ENCODE measurements around the gene AMBRA1. TPM values are rescaled to one million over a fixed set of nuclear protein-coding genes. Genes with fewer than 3 reads are reported as not detected.

Gene AMBRA1
- total and polyA plus RNA-seq, 2 of the 8 experiments (the other 6 are each of a cell fraction or from before 2014, with no cell fraction given), result 14.2 to 37.4 TPM

DNA sequence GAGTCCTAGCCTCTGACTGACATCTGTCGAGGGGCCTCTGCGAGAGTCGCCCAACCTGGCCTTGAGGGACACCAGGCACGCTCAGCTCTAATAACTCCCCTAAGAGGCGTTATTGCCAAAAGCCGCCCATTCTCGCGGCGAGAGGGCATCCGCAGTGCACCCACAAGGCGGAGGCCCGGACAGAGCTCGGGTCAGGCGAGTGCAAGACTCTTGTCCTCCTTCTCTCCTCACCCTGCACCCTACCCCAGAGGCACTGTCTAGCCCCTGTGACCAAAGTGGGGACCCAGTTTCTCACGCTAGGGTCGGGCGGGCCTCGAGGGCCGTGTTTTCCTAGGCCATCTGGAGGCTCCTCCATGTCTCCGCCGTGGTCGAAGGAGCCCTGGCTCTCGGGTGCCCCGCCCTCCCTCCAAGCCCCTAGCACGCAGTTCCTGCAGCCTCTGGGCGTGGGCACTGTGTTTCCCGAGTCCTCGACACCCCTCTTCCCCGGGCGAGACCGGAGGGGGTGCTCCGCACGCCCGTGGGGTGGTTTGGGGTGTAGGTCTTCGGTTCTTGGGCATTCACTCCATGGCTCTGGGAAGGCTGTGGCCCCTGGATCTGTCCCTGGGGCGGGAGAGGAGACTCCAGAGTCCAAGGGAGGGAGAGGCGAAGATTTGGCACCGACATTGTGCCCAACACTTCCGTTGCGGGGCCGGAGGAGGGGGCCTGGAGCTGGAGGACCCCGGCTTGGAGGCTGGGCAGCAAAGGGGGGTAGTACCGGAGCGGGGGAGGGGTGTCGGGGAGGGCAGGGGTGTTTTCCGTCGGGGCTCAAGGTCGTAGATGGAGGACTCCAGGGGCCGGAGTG, 203.3 kb downstream of the AMBRA1 start:
- Histone ChIP-seq H3K9ac (replicated peaks in 1 of 4; ENCODE audit: extremely low read depth in 1 of 4, low read depth in 3 of 4, low read length in 3 of 4) (no peak overlapping the region), H3K23me2 (ENCODE audit: low read depth, low read length) (peaks cover 30% of the 10 kb centered on the region), H2BK15ac (ENCODE audit: low read length) (peak overlapping the region; percentile 46; the same call in 1 of the 2 replicates), H3K18ac (ENCODE audit: extremely low read depth, low read length) (no peak overlapping the region; the same call in 1 of the 2 replicates), H3K27me3 (replicated peaks in 1 of 4; ENCODE audit: control insufficient read depth in 3 of 4, extremely low read depth in 1 of 4, insufficient read depth in 3 of 4, low read length in 3 of 4) (peaks cover 19 to 49% (median 40%) of the 10 kb centered on the region in 4 experiments), H3K14ac (ENCODE audit: insufficient read length) (no peak overlapping the region), H3K79me2 (ENCODE audit: control insufficient read depth in 1 of 2, insufficient read depth in 2 of 2, low read length in 2 of 2) (no peaks in the 10 kb centered on the region), H3K23ac (ENCODE audit: insufficient read length) (no peak overlapping the region), H4K5ac (ENCODE audit: insufficient read length, low read depth, low read length) (no peak overlapping the region), H3K36me3 (ENCODE audit: control insufficient read depth in 2 of 4, insufficient read depth in 4 of 4, low read length in 3 of 4) (no peaks in the 10 kb centered on the region), H2BK120ac (replicated peaks; ENCODE audit: low read depth, low read length) (no peak overlapping the region), H2AFZ (ENCODE audit: low read length) (no peak overlapping the region), H3K9me3 (ENCODE audit: insufficient read depth in 2 of 2, low read depth in 1 of 2, low read length in 1 of 2) (no peaks in the 10 kb centered on the region; a peak in 1 of 4 replicates), H2BK5ac (ENCODE audit: low read depth, low read length) (no peak overlapping the region), H3K4me1 (replicated peaks in 1 of 4; ENCODE audit: control insufficient read depth in 3 of 4, insufficient read depth in 4 of 4, low read length in 3 of 4) (peaks cover 3 to 18% (median 16%) of the 10 kb centered on the region in 4 experiments), H2BK20ac (ENCODE audit: low read length) (no peak overlapping the region), H3K27ac (ENCODE audit: low read depth, low read length) (no peak overlapping the region), H3K4me3 (ENCODE audit: extremely low read depth in 1 of 4, insufficient read depth in 2 of 4, low read depth in 3 of 4, low read length in 4 of 4) (peak overlapping the region; percentile 17 to 62 (median 50)), H4K8ac (ENCODE audit: extremely low read depth, insufficient read depth, low read length) (no peak overlapping the region), H3K56ac (replicated peaks; ENCODE audit: insufficient read length, low read depth, low read length) (no peak overlapping the region), H4K20me1 (replicated peaks in 1 of 2; ENCODE audit: control insufficient read depth in 1 of 2, insufficient read depth in 2 of 2, low read length in 2 of 2) (peaks cover 1 to 15% of the 10 kb centered on the region in 2 experiments), H3K4me2 (ENCODE audit: insufficient read depth in 1 of 2, low read depth in 2 of 2, low read length in 2 of 2) (peak overlapping the region; percentile 69 to 95), H3K4ac (replicated peaks; ENCODE audit: insufficient read length, low read depth, low read length) (no peak overlapping the region), H2BK12ac (ENCODE audit: low read depth, low read length) (no peak overlapping the region), H2AK5ac (ENCODE audit: low read depth, low read length) (no peak overlapping the region), H4K91ac (replicated peaks; ENCODE audit: insufficient read length, low read length) (no peak overlapping the region), H3K79me1 (ENCODE audit: low read depth, low read length) (no peaks in the 10 kb centered on the region)
- TF ChIP-seq EZH2 (IDR thresholded peaks at IDR 0.05; ENCODE audit: low read depth, low read length, severe bottlenecking), result peak; percentile 80
- TF ChIP-seq SUZ12 (IDR thresholded peaks at IDR 0.05; ENCODE audit: low read length), result peak; percentile 90
- TF ChIP-seq, protein P1, sequence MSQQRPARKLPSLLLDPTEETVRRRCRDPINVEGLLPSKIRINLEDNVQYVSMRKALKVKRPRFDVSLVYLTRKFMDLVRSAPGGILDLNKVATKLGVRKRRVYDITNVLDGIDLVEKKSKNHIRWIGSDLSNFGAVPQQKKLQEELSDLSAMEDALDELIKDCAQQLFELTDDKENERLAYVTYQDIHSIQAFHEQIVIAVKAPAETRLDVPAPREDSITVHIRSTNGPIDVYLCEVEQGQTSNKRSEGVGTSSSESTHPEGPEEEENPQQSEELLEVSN (IDR thresholded peaks at IDR 0.05), result 0 out of 2 replicates have a peak, but pooled peaks have one; percentile 14
- peak; percentile 53 for TF ChIP-seq KDM4A (IDR thresholded peaks at IDR 0.05; ENCODE audit: low read depth, low read length, severe bottlenecking)
- TF ChIP-seq RBBP5 (IDR thresholded peaks at IDR 0.05; ENCODE audit: borderline replicate concordance, low read depth, low read length), result 0 out of 2 replicates have a peak, but pooled peaks have one; percentile 14
- TF ChIP-seq EGR1 (IDR thresholded peaks at IDR 0.05; ENCODE audit: borderline replicate concordance, low read depth, low read length), result no peak
- CTCF ChIA-PET (ENCODE audit: partially characterized antibody), result interaction anchor here (0.6 to 7.7 kb wide), 25 partner anchors 9 to 274 kb away, joined by 3 to 124 read pairs (median 4); partner anchors contain the start of gene MDK
- DNase-seq (ENCODE audit: low read depth in 1 of 2, low spot score in 2 of 2) (peak in 1 of 2 experiments; percentile 77), FAIRE-seq (no peak)
- 16% methylated on average over 38 of the region's 49 CpGs; no CpG with 5 or more reads in 1 of the 2 experiments for WGBS, 2 experiments (ENCODE audit: extremely low coverage in 1 of 2, insufficient coverage in 1 of 2, insufficient read length in 1 of 2, insufficient replicate concordance in 2 of 2, low coverage in 1 of 2, low lambda C conversion rate in 2 of 2, missing lambda C conversion rate in 1 of 2)
- POLR2A ChIA-PET (ENCODE audit: partially characterized antibody), result interaction anchor here (0.6 to 4.9 kb wide), 4 partner anchors 10 to 203 kb away, joined by 3 to 35 read pairs (median 6); partner anchors contain the start of genes AMBRA1 and MDK

All from H1 (cell line).